Limb (tissue), 2 donors: Measurements from ENCODE around the gene UBE2O.

Source experiments
- DNase-seq, 2 donors: peaks; one replicate each; pipeline ENCODE4 v3.0.0-alpha.2; 2016; ENCODE audit errors: extremely low spot score in 2 of 2

Gene UBE2O

DNA sequence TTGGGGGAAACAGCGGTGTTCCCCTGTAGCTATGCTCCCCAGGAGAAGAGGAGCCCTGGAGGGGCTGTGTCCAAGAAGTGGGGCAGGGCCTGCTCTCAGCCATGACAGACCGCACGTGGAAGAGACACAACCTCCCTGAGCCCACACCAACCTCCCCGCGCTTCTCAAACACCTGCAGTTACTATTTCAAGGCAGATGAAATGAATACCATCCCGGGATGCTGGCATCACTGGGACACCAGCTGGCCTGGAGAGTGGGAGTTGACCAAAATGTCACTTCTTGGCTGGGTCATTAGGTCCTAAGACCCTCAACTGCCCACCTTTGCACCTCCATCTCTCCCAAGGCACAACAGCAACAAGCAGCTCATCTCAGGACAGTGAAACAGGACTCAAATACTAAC lies 36.5 kb downstream of the UBE2O start:
- DNase-seq, result no peak

DNA sequence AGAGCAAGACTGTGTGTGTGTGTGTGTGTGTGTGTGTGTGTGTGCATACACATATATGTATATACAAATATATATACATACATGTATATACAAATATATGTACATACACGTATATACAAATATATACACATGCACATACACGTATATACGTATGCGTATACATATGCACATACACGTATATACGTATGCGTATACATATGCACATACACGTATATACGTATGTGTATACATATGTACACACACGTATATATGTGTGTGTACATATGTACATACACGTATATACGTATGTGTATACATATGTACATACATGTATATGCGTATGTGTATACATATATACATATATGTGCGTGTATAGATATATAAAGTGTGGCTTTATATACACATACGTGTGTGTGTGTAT lies 37.2 kb downstream of the UBE2O start:
- DNase-seq, result no peak

DNA sequence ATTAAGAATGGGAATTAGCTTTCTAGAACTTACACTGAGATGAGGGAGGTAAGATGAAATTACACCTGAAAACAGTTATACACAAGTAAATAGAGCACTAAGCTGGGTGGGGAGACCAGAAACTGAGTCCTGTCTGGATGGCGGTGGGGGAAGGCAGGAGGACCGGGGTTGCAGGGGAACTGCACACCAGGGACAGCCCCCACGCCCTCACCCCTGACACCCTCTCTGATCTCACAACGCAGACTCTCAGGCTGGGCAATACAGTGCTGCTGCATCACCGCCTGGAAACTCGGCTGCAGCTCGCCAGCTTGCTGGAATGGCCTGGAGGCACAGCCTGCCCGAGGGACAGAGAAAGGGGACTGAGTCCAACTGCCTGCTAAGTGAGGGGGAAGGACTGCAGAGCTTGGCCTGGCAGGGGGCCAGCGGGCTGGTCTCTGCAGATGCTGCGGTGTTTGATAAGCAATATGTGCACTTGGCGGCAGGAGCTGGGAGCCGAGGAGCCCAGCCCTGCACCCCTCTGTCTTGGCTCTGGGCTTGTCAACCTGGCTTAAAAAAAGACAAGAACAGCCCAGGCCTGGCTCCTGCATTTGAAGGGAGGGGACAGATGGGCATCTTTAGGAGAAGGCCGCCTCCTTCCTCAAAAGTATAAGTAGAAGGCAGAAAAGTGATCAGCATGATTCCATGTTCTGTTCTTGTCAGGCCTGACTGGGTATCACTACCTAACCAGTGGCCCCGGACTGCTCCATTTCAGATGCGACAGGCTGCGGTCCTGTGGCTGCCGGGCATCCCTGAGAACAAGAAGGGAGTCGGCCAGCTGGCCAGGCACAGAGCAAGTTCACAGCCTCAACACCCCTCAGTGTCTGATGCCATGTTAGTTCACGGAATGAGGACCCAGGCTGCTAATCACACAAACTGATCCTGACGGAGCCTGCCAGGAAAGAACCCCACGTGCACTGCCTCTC lies 38.3 kb downstream of the UBE2O start:
- peak; percentile 63 to 78 for DNase-seq

- DNase-seq, result no peak
Measured at GRCh38 chr17:76411247-76411646, 41.7 kb downstream of the UBE2O start.

DNA sequence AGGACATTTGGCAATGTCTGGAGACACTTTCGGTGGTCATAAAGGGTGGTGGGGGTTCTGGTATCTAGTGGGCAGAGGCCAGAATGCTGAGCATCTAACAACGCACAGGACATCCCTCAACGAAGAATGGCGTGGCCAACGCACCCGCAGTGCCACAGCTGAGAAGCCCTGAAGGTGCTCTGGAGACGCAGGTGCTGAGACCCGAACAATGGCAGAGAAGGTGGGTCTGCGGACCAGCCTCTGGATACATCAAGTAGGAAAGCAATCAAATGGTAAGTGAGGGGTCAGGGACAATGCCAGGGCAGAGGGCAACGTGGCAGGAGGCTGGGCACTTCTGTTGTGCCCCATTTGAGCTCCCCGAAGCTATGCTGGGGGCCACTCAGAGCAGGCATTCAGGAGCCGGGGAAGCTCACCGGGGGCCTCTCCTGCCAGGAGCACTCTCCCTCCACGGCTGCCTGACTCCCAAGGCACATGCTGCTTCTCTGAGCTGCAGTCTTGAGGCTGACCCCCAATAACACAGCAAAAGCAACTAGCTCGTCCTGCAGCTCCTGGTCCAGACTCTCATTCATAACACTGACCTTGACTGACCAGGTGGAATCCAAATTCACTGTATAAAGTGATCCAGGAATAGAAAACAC lies 42.5 kb downstream of the UBE2O start:
- DNase-seq, result no peak

DNA sequence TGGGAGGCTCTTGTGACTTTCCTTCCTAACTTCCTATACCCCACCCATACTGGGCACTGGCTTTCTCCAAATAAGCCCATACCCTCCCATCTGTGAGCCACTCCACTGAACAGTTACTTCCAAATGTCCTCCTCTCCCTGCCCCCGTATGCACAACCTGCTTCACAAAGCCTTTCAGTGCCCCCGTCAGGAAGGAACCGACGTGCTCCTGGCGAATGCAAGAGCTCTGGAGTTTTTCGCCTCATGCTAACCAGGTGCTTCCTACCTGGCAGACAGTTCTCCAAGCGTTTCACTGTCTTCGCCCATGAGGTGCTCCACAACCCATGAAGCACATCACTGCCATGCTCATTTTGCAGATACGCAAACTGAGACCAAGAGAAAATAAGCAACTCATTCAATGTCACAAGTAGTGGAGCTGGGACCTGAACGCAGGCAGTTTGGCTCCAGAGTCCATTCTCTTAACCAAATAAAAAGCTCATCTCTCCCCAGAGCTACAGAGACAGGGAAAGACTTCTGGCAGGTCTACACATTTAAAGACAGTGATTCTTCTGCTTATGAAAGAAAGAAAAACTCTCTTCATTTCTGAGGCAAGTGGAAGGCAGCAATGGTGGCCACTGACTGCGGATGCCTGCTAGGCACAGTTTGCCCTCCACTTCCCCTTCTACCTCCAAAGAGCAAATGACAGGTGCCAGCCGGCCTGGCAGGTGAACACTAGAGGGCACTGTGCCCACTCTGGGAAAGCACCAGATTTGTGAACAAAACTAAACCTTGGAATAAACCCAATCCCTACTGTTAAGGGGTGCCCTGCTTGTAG lies 44.7 kb downstream of the UBE2O start:
- peak in 1 of 2 donors; percentile 71 for DNase-seq

DNA sequence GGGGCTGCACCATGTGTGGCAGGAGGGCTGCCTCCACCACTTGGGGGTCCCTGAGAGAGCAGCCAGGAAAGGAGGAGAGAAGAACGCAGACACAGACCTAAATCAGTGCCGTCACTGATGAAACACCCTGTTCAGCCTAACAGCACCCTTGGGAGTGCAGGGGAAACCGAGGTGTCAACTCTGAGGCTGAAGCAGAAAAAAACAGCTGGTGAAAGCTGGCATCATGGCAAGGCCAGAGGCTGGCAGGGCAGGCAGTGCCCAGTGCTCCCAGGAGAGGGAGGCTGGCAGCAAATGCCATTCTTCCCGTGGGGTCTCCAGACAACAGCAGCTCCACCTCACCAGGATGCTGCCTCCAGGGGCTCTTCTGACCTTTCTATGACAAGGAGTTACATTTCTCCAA lies 45.4 kb downstream of the UBE2O start:
- DNase-seq, result no peak

DNA sequence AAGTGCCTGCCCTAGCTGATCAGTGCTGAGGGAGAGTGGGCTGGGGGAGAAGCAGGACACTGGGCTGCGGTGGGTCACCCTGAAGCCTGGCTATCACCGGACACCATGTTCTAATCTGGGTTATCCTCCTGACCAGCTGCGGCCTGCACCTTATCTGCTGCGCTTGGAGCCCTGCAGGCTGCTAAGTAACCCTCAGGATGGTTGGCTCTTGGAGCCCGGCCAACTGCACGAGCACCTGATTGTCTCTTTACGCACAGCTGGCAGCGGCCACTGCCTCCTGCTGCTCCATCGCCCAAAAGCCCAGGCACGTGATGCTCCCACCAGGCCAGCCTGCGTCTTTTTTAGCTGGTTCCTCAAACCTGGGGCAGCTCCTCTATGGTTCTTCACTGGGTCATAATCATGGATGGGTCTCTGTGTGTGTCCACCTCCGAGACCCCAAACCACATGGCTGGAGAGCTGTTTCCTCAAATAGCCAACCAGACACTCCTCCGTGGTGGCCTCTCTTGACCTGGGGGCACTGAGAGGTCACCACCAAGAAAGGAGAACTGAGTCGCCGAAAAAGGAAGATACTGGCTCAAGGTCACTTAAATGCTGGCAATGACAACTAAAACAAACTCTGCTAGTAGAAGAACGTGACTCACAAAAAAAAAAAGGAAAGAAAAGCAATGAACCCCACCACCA lies 46.8 kb downstream of the UBE2O start:
- no peak for DNase-seq

GRCh38 chr17:76405607-76405966 lies 47.4 kb downstream of the UBE2O start:
- no peak for DNase-seq

- DNase-seq, result no peak
Measured at GRCh38 chr17:76404976-76405563, 47.9 kb downstream of the UBE2O start.

- DNase-seq, result no peak
Measured at GRCh38 chr17:76404256-76404655, 48.7 kb downstream of the UBE2O start.

DNA sequence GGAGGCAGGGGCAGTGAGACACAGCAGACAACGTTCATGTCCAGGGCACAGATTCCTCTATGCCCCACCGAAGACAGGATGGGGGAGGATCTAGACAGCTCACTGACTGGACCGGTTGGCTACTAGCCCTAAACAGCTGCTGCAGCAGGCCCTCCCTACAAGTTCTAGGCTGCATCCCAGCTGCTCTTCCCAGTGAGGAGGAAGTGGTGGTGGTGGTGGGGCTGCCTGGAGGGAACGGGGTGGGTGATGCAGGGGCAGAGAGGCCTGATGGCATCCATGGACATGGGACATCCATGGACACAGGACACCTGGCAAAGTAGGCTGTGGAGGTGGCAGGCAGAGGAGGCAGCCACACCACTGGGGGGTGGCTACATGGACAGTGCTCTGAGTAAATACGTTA lies 50.2 kb downstream of the UBE2O start:
- no peak for DNase-seq

DNA sequence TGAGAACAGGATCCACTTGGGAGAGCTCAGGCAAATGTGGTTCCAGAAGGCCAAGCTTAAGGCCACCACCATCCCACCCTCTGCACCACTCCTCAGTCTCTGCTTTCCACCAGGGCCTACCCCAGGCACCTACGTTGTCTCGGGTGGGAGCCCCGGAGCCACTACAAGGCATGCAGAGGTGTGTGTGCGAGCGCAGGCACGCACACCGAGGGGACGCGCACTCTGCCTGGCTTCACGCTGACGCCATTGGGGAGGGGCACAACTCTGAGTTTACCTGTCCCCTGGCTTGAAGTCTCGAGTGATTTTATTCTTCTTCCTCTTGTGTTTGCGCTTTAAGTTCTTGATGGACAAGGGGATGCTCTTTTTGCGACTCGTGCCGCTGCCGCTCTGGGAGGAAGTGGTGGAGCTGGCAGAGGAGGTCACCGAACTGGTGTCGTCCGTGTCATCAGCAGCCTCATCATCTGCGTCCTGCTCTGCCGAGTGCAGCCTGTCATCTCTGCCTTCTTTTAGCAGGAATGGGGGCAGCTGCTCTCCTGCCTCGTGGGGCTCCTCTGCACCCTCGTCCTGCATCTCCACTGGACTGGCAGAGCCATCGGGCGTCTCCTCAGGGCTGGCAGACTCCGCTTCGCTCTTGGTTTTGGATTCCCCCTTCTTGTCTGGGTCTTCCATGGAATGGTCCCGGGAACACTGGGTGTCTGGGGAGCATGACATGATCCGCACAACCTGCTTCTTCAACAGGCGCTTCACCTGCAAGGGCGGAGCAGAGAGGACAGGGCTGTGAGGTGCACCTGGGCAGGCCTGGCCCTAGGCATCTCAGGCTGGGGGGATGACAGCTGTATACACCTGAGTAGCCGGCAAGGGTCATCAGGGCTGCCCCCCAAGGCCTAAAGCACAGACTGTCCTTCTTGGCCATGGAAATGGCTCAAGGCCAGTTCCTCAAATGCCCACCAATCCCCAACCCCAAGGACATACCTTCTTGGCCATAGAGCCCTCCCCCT lies 53.5 kb downstream of the UBE2O start:
- no peak for DNase-seq

DNA sequence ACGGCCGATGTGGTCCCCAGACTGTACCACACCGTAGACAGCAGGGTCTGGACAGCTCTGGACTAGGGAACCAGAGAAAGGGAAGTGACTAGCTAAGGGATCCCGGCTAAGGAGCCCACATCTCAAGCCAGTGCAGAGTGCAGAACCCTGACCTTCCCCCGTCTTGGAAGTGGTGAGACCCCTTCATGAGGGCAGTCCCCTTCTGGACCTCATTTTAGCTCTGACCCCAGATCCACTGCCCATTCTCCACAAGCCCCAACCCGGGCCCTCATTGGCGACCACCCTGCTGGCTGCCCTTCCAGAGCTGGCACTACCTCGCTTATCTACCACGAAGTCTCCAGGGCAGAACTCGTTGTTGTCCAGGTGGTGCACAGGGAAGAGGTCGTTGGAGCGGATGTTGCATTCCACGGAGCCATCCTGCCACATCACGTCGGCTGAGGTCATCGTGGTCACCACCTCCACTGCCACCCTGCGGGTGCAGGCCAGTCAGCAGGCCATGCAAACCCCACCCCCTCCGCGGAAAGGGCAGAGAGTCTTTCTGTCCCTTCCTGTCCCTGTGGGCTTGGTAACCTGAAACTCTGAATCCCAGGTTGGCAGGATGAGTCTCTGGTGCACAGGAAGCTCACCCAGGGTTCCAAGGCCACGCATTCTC lies 54.3 kb downstream of the UBE2O start:
- DNase-seq, result no peak

DNA sequence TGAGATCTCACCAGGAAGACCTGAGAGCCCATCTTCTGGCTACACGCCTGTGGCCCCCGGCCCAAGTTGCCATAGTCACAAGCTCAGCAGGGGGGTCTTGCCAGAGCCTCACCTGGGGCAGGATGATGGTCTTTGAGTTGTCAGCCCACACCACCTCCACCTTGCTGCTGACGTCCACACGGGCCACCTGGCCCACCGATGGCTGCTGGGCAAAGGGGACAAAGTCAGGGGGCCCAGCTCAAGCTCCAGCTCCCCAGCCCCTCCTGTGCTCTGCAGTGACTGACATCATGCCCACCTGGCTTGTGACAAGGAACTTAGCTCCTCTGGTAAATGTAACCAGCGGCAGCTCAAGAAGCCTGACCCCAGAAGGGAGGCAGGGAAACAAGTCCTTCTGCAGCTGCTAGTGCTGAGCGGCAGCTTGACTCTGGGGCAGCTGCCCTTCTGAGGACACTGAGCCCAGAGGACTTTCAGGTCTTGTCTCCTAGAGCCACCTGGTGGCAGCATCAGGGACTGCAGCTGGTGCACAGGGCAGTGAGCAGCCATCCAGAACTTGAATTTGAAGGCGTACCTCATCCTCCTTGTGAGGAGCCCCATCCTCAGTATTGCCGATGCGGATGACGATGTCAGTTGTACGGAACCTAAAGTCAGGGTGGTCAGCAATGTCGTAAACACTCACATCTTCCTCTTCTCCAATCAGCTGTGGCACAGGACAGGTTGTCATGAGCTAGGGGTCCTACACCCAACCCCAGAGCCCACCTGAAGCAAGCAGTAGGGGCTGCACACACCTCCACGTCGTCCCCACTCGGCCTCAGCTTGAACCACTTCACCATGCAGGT lies 55.0 kb downstream of the UBE2O start:
- peak; percentile 80 to 92 for DNase-seq

DNA sequence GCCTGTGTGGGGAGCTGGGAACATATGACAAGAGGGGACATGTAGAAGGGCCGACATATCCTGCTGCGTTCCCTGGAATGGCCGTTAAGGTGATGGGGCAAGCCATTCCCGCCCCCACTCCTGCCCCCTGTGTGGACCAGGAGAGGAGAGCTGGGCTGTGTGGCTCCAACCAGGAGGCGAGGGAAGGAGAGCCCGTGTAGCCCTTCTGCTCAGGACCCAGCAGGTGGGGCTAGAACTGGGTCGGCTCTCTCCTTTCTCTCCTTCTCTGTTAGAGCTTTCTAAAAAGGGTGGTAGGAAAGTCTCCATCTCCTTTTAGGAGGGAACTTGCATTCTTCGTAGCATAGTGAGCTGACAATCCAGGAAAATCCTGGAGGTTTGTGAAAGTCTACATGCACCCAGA lies 55.8 kb downstream of the UBE2O start:
- no peak for DNase-seq

DNA sequence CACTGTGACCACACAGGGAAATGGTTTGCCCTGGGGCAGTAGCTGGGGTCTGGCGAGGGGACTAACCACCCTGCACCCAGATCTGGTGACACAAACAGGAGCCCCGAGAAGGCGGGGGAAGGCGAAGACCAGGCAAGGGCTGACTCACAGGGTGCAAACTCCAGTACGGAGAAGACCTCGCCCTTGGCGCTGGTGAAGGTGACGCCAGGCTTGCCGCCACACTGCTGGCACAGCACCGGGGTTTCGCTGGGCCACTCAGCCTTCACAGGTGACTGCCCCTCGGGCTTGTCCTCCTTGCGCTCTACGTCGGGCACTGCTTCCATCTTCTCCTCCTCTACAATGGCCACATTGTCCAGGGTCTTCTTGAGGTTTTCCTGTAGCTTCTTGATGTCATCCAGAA lies 57.0 kb downstream of the UBE2O start:
- no peak for DNase-seq

DNA sequence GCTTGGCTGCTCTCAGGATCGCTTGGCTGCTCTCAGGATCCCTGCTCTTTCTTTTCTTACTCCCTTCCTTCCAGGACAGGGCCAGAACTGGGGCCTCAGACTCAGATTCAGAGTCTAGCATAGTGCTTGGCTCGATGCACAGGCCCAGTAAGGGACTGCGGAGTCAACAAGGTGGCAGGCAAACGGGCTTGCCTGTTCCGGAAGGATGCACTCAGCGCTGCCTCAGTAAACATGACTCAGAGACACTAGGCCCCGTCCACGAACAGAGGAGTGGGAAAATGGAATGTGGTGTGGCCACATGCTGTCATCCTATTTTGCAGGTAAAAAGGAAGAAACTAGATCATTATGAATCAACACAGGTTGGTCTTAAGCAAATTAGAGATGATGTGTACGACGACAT lies 58.8 kb downstream of the UBE2O start:
- no peak for DNase-seq
